Sigmoid colon (tissue), 7 donors: Measurements from ENCODE around the gene CACNB2. TPM values are rescaled to one million over a fixed set of nuclear protein-coding genes. Genes with fewer than 3 reads are reported as not detected.
A peak's percentile ranks its signal among the peaks of the same experiment; 100 is the strongest.

Source experiments
- DNase-seq: peaks from one replicate; pipeline ENCODE4 v3.0.0-alpha.2; 2019
- H3K27ac ChIP-seq, 4 donors: fragments of 200-600 bp; sonication (generic); one replicate each; pipeline ENCODE4 v1.5.1; 2016 to 2019; ENCODE audit warnings: mild to moderate bottlenecking in 1 of 4
- H3K27me3 ChIP-seq, 3 donors: fragments of 200-600 bp; sonication (generic); one replicate each; pipeline ENCODE4 v1.5.1; 2019; ENCODE audit warnings: mild to moderate bottlenecking in 1 of 3
- H3K36me3 ChIP-seq, 4 donors: fragments of 200-600 bp; sonication (generic); one replicate each; pipeline ENCODE4 v1.5.1; 2016 to 2019
- H3K4me1 ChIP-seq, 4 donors: fragments of 200-600 bp; sonication (generic); one replicate each; pipeline ENCODE4 v1.5.1; 2017 to 2019
- H3K4me3 ChIP-seq, 4 donors: fragments of 200-600 bp; sonication (generic); one replicate each; pipeline ENCODE4 v1.5.1; 2017 to 2019; ENCODE audit warnings: mild to moderate bottlenecking in 2 of 4, moderate library complexity in 1 of 4
- H3K9me3 ChIP-seq, 4 donors: fragments of 200-600 bp in 3 of 4; sonication (generic) in 3 of 4; one replicate each; pipeline versions ENCODE4 v1.5.1 to v1.6.1; 2013 to 2019
- EP300 ChIP-seq, 4 donors: sonication (generic); formaldehyde crosslinking; IDR thresholded peaks; one replicate each; pipeline ENCODE4 v1.6.1; 2017; ENCODE audit warnings: antibody characterized with exemption in 4 of 4
- POLR2A ChIP-seq, 2 donors: fragments of 450-650 bp; IDR thresholded peaks; one replicate each; pipeline ENCODE4 v1.6.1; 2016; ENCODE audit warnings: antibody characterized with exemption in 2 of 2, mild to moderate bottlenecking in 2 of 2, moderate library complexity in 2 of 2
- POLR2AphosphoS5 ChIP-seq, 4 donors: sonication (generic); formaldehyde crosslinking; IDR thresholded peaks; one replicate each; pipeline ENCODE4 v1.6.1; 2017; ENCODE audit warnings: antibody characterized with exemption in 4 of 4
- WGBS, 2 donors: extraction: QIAGEN DNeasy Blood & Tissue Kit; methylation state at CpG; one replicate each; pipeline ENCODE4 v1.1.7; 2013; 5-methylcytosine and 5-hydroxymethylcytosine counted together
- intact Hi-C: fragments of 100-400 bp; cut with DNase I; formaldehyde crosslinking; loops from one replicate; pipeline ENCODE4 v1.15.1; 2023
- polyA plus RNA-seq, 3 donors: library from polyadenylated mRNA; stranded (reverse); fragments of 200-250 nt; gene quantifications; one replicate each; pipeline ENCODE4 v1.2.3, GENCODE V29; 2013
- total RNA-seq, 4 donors: library from RNA; depleted of rRNA; stranded (reverse); fragments of >200 nt; gene quantifications; one replicate each; pipeline ENCODE4 v1.1.0, GENCODE V29; 2016
- TF ChIP-seq, protein P1 (sequence below), 4 experiments: fragments of 450-650 bp in 3 of 4; fragments of 200-600 bp in 1 of 4; IDR thresholded peaks; one replicate each; pipeline ENCODE4 v1.5.1; 2016 to 2019; ENCODE audit warnings: antibody characterized with exemption in 4 of 4, mild to moderate bottlenecking in 3 of 4, moderate library complexity in 2 of 4
- donor health status: healthy with polysubstance abuse.
- donor health status: Bipolar disorder and iron deficiency.
- donor health status: healthy.

Gene CACNB2
- total and polyA plus RNA-seq, 7 donors: 1.2 to 85.3 (median 36.0) TPM

GRCh38 chr10:18323916-18324315, 183.7 kb downstream of the CACNB2 start:
- Histone ChIP-seq H3K9me3 (no peaks in the 10 kb centered on the region), H3K27ac (no peak overlapping the region), H3K4me1 (peaks cover 0 to 11% (median 0%) of the 10 kb centered on the region in 4 donors), H3K36me3 (no peaks in the 10 kb centered on the region), H3K4me3 (no peak overlapping the region), H3K27me3 (no peaks in the 10 kb centered on the region)
- intact Hi-C loops: no loop called here
- 93 to 95% methylated on average over 2 of the region's 2 CpGs for WGBS, 2 donors
- TF ChIP-seq POLR2A (IDR thresholded peaks at IDR 0.05) (no peak), POLR2AphosphoS5 (IDR thresholded peaks at IDR 0.05) (no peak), EP300 (IDR thresholded peaks at IDR 0.05) (no peak)
- TF ChIP-seq, protein P1, sequence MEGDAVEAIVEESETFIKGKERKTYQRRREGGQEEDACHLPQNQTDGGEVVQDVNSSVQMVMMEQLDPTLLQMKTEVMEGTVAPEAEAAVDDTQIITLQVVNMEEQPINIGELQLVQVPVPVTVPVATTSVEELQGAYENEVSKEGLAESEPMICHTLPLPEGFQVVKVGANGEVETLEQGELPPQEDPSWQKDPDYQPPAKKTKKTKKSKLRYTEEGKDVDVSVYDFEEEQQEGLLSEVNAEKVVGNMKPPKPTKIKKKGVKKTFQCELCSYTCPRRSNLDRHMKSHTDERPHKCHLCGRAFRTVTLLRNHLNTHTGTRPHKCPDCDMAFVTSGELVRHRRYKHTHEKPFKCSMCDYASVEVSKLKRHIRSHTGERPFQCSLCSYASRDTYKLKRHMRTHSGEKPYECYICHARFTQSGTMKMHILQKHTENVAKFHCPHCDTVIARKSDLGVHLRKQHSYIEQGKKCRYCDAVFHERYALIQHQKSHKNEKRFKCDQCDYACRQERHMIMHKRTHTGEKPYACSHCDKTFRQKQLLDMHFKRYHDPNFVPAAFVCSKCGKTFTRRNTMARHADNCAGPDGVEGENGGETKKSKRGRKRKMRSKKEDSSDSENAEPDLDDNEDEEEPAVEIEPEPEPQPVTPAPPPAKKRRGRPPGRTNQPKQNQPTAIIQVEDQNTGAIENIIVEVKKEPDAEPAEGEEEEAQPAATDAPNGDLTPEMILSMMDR (IDR thresholded peaks at IDR 0.05): no peak
- DNase-seq: no peak

- no peaks in the 10 kb centered on the region for H3K9me3 ChIP-seq
- no peaks in the 10 kb centered on the region for H3K27me3 ChIP-seq
- no peak overlapping the region for H3K27ac ChIP-seq
- no peak for DNase-seq
- H3K36me3 ChIP-seq: no peaks in the 10 kb centered on the region
- H3K4me3 ChIP-seq: no peak overlapping the region
- no peak for TF ChIP-seq POLR2A (IDR thresholded peaks at IDR 0.05)
- TF ChIP-seq POLR2AphosphoS5 (IDR thresholded peaks at IDR 0.05): no peak
- H3K4me1 ChIP-seq: peaks cover 0 to 11% (median 0%) of the 10 kb centered on the region in 4 donors
- intact Hi-C loops: no loop called here
Observed at GRCh38 chr10:18325410-18325809, 185.2 kb downstream of the CACNB2 start.

GRCh38 chr10:18325889-18326531, 185.8 kb downstream of the CACNB2 start:
- Histone ChIP-seq H3K27ac (peak overlapping the region in 1 of 4 donors; percentile 2), H3K4me1 (peaks cover 0 to 11% (median 0%) of the 10 kb centered on the region in 4 donors), H3K27me3 (no peaks in the 10 kb centered on the region), H3K36me3 (no peaks in the 10 kb centered on the region), H3K4me3 (no peak overlapping the region), H3K9me3 (no peaks in the 10 kb centered on the region)
- DNase-seq: no peak
- intact Hi-C loops: no loop called here
- WGBS, 2 donors: 32 to 63% methylated on average over 5 of the region's 5 CpGs
- TF ChIP-seq POLR2AphosphoS5 (IDR thresholded peaks at IDR 0.05): no peak
- no peak for TF ChIP-seq EP300 (IDR thresholded peaks at IDR 0.05)
- TF ChIP-seq POLR2A (IDR thresholded peaks at IDR 0.05): no peak
- TF ChIP-seq, protein P1 (IDR thresholded peaks at IDR 0.05): no peak

- no peak for TF ChIP-seq POLR2A (IDR thresholded peaks at IDR 0.05)
- TF ChIP-seq EP300 (IDR thresholded peaks at IDR 0.05): no peak
- no peak for TF ChIP-seq POLR2AphosphoS5 (IDR thresholded peaks at IDR 0.05)
- TF ChIP-seq, protein P1 (IDR thresholded peaks at IDR 0.05): no peak
- WGBS, 2 donors: 91 to 97% methylated on average over 2 of the region's 2 CpGs
- DNase-seq: no peak
- Histone ChIP-seq H3K4me1 (peaks cover 0 to 35% (median 19%) of the 10 kb centered on the region in 4 donors), H3K27ac (no peak overlapping the region), H3K4me3 (no peak overlapping the region), H3K9me3 (no peaks in the 10 kb centered on the region), H3K36me3 (no peaks in the 10 kb centered on the region), H3K27me3 (no peaks in the 10 kb centered on the region)
- intact Hi-C loops: no loop called here
Observed at GRCh38 chr10:18328941-18329340, 188.7 kb downstream of the CACNB2 start.

GRCh38 chr10:18332048-18332447, 191.8 kb downstream of the CACNB2 start:
- intact Hi-C loops: no loop called here
- H3K27ac ChIP-seq: peak overlapping the region in 3 of 4 donors; percentile 56 to 69 (median 65)
- H3K4me3 ChIP-seq: no peak overlapping the region
- DNase-seq: no peak
- H3K36me3 ChIP-seq: no peaks in the 10 kb centered on the region
- H3K27me3 ChIP-seq: no peaks in the 10 kb centered on the region
- peaks cover 0 to 32% (median 26%) of the 10 kb centered on the region in 4 donors for H3K4me1 ChIP-seq
- no peak for TF ChIP-seq POLR2A (IDR thresholded peaks at IDR 0.05)
- TF ChIP-seq EP300 (IDR thresholded peaks at IDR 0.05): no peak
- TF ChIP-seq POLR2AphosphoS5 (IDR thresholded peaks at IDR 0.05): no peak
- TF ChIP-seq, protein P1 (IDR thresholded peaks at IDR 0.05): no peak
- WGBS, 2 donors: 88 to 93% methylated on average over 4 of the region's 4 CpGs
- no peaks in the 10 kb centered on the region for H3K9me3 ChIP-seq
